Hepatocyte (in vitro differentiated cells): Measurements from ENCODE around the gene FOXE1.

ENCODE experiments used
- EZH2phosphoT487 ChIP-seq: fragments of 200-600 bp; sonication (generic); IDR thresholded peaks from one replicate; pipeline ENCODE4 v1.6.1; 2018; ENCODE audit warnings: antibody characterized with exemption, mild to moderate bottlenecking, low read depth, moderate library complexity; ENCODE audit not compliant: unreplicated experiment, severe bottlenecking
- TF ChIP-seq, protein P1 (sequence below): fragments of 200-600 bp; sonication (generic); IDR thresholded peaks from 2 replicates; pipeline ENCODE4 v1.5.1; 2016; ENCODE audit warnings: antibody characterized with exemption, mild to moderate bottlenecking; ENCODE audit not compliant: poor library complexity

DNA sequence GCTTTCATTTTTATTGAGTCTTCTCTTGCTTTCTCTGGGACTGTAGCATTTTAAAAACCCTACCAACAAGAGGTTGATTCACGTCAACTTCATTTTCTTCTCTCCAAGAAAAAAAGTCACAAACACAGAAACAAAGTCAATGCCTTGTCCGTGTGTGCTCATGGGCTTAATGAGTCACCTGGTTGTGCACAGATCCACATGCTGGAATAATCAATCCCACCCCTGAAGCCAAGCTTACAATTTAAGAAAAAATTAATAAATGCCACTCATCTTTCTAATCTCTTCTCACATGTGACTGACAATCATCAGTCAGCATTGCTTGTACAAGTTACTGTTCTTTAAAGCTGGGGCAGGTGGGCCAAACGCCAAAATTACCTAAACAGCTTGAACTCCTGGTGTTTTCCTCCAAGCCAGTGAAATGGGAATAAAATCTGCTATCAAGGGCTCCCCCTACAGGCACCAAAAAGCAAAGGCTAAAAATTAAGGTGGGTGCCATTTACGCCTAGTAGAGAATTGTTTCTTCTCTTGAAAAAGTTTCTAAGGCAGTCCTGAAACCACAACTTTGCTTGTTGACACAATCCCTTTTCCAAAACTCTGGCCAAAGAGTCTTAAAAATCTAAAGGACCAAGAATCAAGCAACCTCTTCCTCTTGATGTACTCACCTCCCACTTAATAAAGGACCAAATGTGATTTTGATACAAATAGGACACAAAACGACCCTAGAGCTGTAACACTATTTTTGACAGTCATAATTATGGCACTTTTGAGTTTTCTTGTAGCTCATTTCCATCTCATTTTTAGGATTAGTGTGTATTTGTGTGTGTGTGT is 47.9 kb downstream of the FOXE1 start:
- TF ChIP-seq EZH2phosphoT487 = no peak
- TF ChIP-seq, protein P1, sequence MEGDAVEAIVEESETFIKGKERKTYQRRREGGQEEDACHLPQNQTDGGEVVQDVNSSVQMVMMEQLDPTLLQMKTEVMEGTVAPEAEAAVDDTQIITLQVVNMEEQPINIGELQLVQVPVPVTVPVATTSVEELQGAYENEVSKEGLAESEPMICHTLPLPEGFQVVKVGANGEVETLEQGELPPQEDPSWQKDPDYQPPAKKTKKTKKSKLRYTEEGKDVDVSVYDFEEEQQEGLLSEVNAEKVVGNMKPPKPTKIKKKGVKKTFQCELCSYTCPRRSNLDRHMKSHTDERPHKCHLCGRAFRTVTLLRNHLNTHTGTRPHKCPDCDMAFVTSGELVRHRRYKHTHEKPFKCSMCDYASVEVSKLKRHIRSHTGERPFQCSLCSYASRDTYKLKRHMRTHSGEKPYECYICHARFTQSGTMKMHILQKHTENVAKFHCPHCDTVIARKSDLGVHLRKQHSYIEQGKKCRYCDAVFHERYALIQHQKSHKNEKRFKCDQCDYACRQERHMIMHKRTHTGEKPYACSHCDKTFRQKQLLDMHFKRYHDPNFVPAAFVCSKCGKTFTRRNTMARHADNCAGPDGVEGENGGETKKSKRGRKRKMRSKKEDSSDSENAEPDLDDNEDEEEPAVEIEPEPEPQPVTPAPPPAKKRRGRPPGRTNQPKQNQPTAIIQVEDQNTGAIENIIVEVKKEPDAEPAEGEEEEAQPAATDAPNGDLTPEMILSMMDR = peak; percentile 69
